Left cardiac atrium (tissue), 4 donors: Measurements from ENCODE around the gene RASSF9. TPM values are rescaled to one million over a fixed set of nuclear protein-coding genes. Genes with fewer than 3 reads are reported as not detected.

ENCODE experiments used
- ATAC-seq, 2 donors: fragments of 200-7000 bp; cut with Tn5 transposase; one replicate each; pipeline ENCODE4 v1.9.1; 2020; ENCODE audit warnings: mild to moderate bottlenecking in 2 of 2, moderate library complexity in 2 of 2
- DNase-seq: peaks from one replicate; pipeline ENCODE4 v3.0.0-alpha.2; 2020
- intact Hi-C, 2 donors: fragments of 100-400 bp; cut with DNase I; formaldehyde crosslinking; loops; one replicate each; pipeline versions ENCODE4 v1.14.1 to v1.15.1; 2022 to 2023
- total RNA-seq, 2 donors: library from RNA; stranded (reverse); fragmentation: NEBNext Ultra II Directional; extraction: Animal tissue kit (Norgen Biotek cat#: 25700); gene quantifications; one replicate each; pipeline ENCODE4 v1.2.1, GENCODE V29; 2021
- donor health status: DM: no; HTN: yes; CAD: no.
- donor health status: DM: no; HTN: yes; CAD: no; lungs with severe emphysema.
- donor health status: DM: yes; HTN: yes; CAD: no.
- donor health status: Dilated cardiomyopathy.

Gene RASSF9
- total RNA-seq, 2 donors from 2014 or later = 2.1 to 2.5 TPM

- DNase-seq = no peak
- no peak for ATAC-seq
- intact Hi-C loops = no loop called here
These were observed 10.5 kb downstream of the RASSF9 start for GRCh38 chr12:85825746-85826145.

- peak in 1 of 2 donors; percentile 53 for ATAC-seq
- no peak for DNase-seq
- intact Hi-C loops = no loop called here
These were observed 12.6 kb downstream of the RASSF9 start for GRCh38 chr12:85823436-85824180.

DNA sequence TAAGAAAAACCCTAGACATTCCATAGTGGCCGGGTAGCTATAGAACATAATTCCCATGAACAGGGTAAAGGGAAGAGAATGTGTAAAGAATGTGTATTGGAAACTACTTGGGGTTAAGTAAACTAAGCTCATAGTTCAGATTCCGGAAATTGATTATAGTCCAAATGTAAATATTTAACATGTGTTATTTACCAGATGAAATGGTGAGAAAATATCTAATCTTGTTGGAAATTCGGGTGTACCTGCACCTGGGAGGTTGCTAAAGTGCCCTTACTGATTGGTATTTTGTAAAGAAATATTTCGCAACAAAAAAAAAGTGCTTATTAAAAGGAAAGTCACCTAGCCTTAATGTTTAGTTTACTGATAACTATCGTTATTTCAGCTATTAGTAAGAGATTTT, 14.4 kb downstream of the RASSF9 start:
- intact Hi-C loops = no loop called here
- no peak for DNase-seq

DNA sequence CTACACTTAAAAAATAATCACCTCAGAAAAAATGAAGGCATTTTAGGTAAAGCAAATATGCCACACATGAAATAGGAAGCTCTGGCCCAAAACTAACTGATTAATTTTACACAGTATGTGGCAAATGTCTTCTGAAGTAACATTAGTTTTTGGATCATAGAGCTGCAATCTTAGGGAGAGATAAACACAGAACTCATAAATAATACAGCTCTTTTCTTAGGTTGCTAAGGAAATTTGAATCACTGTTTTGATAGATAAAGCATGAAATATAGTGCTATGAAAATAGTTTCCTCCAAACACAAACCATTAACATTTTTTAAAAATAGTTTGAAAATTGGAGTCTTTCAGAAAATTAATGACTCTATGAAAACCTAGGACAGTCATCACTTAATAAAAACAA, 15.0 kb downstream of the RASSF9 start:
- intact Hi-C loops = no loop called here
- ATAC-seq (no peak), DNase-seq (no peak)

More for the DNA sequence above, 14.4 kb downstream of the RASSF9 start:
- ATAC-seq = no peak

DNA sequence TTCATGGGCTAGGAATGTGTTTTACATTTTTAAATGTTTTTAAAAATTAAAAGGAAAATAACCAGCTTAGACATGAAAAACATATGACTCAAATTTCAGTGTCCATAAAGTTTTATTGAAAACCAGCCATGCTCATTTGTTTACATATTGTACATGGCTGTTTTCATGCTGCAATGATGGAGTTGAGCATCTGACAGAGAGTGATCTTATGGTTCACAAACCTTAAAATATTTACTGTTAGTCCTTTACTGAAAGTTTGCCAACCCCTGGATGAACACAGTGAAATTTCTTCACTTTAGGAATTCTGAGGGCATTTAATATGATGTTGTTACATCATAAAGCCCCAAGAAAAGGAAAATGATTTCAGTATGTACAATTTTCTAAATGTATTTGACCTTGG, 16.1 kb downstream of the RASSF9 start:
- no peak for DNase-seq
- intact Hi-C loops = no loop called here
- ATAC-seq = no peak

- DNase-seq = no peak
- intact Hi-C loops = no loop called here
- ATAC-seq = no peak
These were observed 21.5 kb downstream of the RASSF9 start for GRCh38 chr12:85814741-85815140.

- no peak for ATAC-seq
- intact Hi-C loops = no loop called here
- DNase-seq = no peak
These were observed 22.1 kb downstream of the RASSF9 start for GRCh38 chr12:85814071-85814470.

GRCh38 chr12:85809500-85809899, 26.7 kb downstream of the RASSF9 start:
- DNase-seq (no peak), ATAC-seq (no peak)
- intact Hi-C loops = no loop called here

DNA sequence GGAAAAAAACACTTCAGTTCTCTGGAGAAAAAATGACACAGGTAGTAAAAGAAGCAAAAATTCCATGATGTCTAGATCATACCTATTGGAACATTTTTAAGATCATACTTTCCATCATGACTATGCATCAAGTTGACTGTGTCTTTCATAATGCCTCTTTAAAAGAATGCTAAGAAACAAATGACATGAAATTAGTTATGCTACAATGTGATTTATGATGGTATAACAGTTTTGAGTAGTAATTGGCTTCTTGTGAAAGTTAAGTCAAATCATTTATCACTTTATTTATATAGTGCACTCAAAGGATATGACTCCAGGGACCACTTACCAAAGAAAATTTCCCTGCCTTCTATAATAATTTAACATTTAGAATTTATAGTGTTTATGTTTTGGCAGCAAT, 28.5 kb downstream of the RASSF9 start:
- no peak for ATAC-seq
- intact Hi-C loops = no loop called here
- DNase-seq = no peak

DNA sequence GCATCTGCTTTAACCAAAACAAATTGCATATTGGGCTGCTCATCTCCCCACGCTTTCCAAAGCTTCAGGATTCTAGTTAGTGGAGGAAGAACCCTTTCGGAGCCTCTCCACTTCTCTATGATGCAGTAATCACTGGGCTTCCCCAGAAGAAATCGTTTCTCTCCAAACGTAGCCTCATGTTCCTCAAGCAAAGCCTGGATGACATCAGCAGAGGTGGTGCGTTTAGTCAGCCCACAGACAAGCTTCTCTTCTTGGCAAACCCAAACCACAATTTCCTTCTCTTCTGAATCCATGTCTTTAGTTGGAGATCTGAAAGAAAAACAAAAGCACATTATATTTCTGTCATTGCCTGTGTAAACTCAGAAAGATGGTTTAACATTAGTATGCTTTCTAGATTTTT, 30.6 kb downstream of the RASSF9 start:
- DNase-seq = no peak
- ATAC-seq = peak in 1 of 2 donors; percentile 81
- intact Hi-C loops = no loop called here

DNA sequence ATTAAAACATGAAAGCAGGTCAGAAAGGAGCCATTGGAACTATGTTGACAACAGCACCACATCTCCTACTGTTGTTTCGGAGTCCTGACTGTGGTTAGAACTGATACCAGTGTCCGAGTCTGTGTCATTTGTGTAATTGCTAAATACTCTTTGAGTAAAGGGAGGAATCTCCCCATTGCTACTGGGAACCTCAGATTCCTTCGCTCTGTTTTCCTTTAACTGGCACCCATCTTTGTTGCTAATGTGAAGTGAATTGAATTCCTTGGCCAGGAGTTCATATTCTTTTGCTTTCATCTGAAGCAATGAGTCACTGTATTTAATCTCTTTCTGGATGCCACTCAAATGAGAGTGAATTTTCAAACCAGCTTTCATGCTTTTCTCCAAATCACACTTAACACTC, 31.5 kb downstream of the RASSF9 start:
- intact Hi-C loops = no loop called here
- ATAC-seq (peak in 1 of 2 donors; percentile 81), DNase-seq (no peak)

DNA sequence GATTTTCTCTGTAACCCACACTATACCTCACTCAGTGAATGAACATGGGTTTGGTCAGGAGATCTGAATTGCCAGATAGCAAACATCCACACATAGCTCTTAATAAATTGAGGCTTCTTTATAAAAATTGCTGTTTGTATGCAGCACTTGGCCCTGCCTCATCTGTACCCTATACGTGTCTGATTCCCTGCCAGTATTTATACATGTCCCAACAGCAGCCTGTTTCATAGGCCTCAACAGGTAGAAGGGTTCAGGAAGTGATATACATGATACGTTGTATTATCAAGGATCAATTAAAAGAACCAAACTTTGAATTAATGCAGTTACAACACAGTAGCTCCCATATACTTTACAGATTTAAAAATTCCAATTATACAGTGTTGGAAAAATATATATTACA, 32.3 kb downstream of the RASSF9 start:
- DNase-seq (no peak), ATAC-seq (no peak)
- intact Hi-C loops = no loop called here

DNA sequence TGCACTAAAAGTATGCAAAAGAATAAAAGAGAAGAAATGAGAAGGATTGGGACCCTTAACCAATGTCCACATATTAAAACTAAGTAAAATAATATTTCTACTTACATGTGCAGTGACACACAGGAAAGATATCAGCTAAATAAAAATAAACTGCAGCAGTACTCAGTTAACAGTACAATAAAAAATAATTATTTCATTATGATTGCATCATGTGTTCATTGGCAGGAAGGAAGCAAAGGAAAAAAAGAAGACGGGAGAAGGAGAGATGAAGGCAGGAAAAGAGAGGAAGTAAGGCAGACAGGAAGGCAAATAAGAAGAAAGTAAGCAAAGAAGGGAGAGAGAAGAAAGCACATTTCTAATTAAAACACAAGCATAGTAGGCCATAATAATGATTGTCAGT, 33.0 kb downstream of the RASSF9 start:
- intact Hi-C loops = no loop called here
- no peak for DNase-seq
- ATAC-seq = peak in 1 of 2 donors; percentile 33

DNA sequence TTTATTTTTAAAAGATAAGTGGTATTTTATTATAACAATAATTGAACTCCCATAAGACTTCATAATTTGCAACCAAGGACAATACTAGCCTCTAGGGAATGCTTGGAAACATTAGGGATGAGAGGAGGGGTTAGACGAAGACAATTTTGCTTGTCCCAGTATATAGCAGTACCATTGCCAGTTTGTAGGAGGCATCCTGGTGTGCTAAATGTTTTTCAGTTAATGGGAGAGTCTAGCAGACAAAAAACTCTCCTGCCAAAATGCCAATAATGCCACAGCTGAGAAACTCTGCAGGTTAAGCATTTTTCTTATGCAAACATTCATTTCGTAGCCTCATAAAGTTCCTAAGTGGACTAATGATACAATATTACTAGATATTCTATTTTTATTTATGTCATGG, 38.1 kb downstream of the RASSF9 start:
- intact Hi-C loops = no loop called here
- no peak for DNase-seq
- no peak for ATAC-seq

DNA sequence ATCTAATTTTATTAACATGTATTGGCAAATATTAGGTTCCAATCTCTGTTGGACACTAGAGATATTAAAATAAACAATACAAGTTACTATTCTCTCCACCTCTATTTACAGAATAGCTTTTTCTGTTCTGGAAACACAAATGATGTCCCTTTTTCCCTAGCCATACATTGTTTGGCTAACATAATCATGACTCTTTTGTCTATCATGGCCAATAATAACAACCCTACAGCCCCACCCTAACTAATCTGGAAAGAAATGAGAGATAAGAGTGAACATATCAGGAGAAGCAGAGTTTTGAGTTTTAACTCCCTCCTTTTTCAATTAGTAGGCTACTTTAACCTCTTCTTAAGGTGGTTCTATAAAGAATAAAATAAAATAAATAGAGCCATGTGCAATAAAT, 40.2 kb downstream of the RASSF9 start:
- DNase-seq (no peak), ATAC-seq (no peak)
- intact Hi-C loops = no loop called here

DNA sequence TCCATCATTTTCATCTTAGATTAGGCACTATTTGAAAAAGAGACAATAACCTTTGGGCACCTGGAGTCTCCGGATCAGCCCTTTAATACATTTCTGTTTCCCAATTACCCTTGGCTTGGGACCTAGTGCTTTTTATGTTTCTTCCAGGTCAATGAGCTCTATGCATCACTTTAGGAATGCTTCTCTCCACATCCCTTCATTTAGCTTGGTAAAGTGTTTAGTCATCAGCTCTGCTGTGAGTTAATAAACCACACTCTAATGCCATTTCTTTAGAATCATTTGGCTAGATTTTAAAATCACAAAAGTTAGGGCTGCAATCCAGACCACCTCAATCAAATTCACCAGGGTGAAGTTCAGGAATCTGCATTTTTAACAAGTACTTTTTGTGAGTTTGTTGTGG, 41.7 kb downstream of the RASSF9 start:
- intact Hi-C loops = no loop called here
- no peak for DNase-seq
- no peak for ATAC-seq

DNA sequence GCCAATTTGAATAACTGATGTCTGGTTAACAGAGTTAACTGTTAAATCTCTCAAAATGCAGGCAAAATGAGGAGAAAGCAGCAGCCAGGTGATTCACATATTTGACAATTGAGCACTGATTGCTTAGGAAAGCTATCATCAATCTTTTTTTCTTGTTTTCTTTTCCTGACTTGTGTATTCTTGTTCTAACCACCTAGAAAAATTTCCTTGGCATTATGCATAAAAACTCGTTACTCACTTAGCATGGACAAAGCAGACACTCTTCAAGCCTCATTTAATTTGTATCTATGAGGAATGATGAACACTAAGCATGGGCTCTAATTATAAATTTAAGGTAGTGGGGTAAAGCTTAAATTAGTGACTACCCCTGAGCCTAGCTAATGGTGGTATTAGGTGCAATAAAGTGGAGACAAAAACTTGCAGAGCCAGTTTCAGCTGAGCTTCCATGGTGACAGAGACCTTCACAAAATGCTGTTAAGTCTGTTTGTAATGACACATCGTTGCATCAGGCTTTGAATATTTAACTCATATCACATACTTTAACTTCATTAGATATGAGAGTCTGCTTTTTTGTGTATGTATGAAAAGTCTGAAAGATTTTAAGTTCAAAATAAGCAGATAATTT, 52.0 kb downstream of the RASSF9 start:
- no peak for ATAC-seq
- DNase-seq = no peak
- intact Hi-C loops = no loop called here

DNA sequence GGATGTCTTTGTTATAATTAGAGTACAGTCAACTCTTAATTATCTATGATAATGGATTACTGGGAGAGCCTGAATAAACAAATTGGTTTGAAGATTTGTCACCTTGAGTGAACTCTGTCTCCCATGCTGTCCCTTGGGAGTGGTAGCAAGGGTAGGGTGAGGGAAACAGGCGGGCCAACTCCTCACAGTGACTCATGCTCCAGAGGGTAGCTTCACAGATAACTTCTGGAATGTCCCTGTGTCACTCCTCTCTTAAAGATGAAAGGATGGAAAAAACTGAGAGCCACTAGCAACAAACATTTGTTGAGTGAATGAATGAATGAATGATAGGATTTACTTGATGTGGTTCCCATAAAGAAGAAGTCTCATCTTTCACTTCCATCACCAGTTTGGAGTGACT, 53.5 kb downstream of the RASSF9 start:
- intact Hi-C loops = no loop called here
- no peak for ATAC-seq
- DNase-seq = no peak

- intact Hi-C loops = no loop called here
- no peak for DNase-seq
These were observed 54.4 kb downstream of the RASSF9 start for GRCh38 chr12:85781766-85782165.

DNA sequence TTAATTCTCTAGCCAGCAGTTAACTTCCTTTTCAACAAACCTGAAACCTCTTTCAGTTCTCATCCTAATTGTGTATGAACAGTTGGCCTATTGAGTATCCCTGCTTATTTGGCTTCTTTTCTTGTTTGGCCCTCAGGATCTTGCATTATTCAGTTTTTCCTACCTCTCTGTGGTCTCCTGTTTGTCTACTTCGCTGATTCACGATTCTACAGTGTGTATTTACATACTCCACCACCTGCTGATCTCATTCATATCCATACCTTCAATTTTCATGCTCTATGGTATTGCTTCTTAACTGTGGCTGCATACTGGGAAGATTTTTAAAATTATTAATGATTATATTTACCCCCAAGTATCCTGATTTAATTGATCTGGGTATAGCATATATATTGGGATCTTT, 56.4 kb downstream of the RASSF9 start:
- DNase-seq = no peak
- intact Hi-C loops = no loop called here
- ATAC-seq = no peak

More at GRCh38 chr12:85781766-85782165, 54.4 kb downstream of the RASSF9 start:
- ATAC-seq = no peak

GRCh38 chr12:85775091-85775490, 61.1 kb downstream of the RASSF9 start:
- no peak for ATAC-seq
- DNase-seq = no peak
- intact Hi-C loops = no loop called here
